HG03439 (cell line): ENCODE results near the gene METTL17.

ENCODE experiments used
- ATAC-seq: cut with Tn5 transposase; IDR thresholded peaks from one replicate; pipeline ENCODE4 v1.9.1; 2021; ENCODE audit warnings: mild to moderate bottlenecking, moderate library complexity; ENCODE audit not compliant: unreplicated experiment

Gene METTL17

GRCh38 chr14:21041676-21042433 is 52.1 kb downstream of the METTL17 start, which contains the start of gene RNASE7:
RNASE7 (plus strand) TSS chr14:21042362; CDS start chr14:21042993, 631 bp downstream.
- ATAC-seq = no peak

- ATAC-seq = no peak
These were observed 53.1 kb downstream of the METTL17 start for GRCh38 chr14:21042918-21043317.

GRCh38 chr14:21043387-21043973 is 53.7 kb downstream of the METTL17 start:
- ATAC-seq = no peak

- ATAC-seq = no peak
These were observed 54.3 kb downstream of the METTL17 start for GRCh38 chr14:21043974-21044618.
